Measurements from ENCODE around the gene COIL. TPM values are rescaled to one million over a fixed set of nuclear protein-coding genes. Genes with fewer than 3 reads are reported as not detected.

The COIL gene
- polyA plus RNA-seq, 3 donors: 3.0 to 6.6 (median 5.3) TPM

DNA sequence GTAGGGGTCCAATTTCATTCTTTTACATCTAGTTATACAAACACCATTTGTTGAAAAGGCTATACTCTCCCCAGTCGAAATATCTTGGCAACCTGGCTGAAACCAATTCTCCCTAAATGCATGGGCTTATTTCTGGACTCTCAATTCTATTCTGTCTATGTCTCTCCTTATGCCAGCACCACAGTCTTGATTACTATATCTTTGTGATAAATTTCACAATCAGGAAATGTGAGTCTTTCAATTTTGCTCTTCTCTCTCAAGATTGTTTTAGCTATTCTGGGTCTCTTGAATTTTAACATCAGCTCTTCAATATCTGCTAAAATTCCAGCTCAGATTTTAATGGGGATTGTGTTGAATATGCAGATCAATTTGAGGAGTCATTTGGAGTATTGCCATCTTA, 41.1 kb downstream of the COIL start:
- peak overlapping the region; percentile 75 to 79 for H3K27ac ChIP-seq (ENCODE audit: low read depth in 1 of 2, low read length in 2 of 2)
- H3K4me1 Mint-ChIP-seq: peaks cover 46% of the 10 kb centered on the region

DNA sequence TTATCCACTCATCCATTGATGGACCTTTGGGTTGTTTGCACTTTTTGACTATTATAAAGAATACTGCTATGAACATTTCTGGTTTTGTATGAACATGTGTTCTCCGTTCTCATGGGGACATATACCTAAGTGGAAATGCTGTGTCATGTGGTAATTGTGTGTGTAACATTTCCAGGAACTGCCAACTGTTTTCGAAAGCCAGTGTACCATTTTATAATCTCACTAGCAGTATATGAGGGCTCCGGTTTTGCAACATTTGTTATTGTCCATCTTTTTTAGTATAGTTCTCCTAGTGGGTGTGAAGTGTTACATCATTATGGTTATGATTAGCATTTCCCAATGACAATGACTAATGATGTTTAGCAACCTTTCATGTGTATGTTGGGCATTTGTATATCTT, 41.9 kb downstream of the COIL start:
- Histone ChIP-seq H3K4me2 (replicated peaks; ENCODE audit: extremely low read depth, low read length, poor library complexity, severe bottlenecking) (no peak overlapping the region), H3K4me3 (replicated peaks in 1 of 3; ENCODE audit: low read depth in 2 of 3, low read length in 3 of 3) (no peak overlapping the region), H3K27ac (ENCODE audit: low read depth in 1 of 2, low read length in 2 of 2) (peak overlapping the region; percentile 75 to 79), H3K79me2 (ENCODE audit: insufficient read depth, low read length) (peaks cover 16% of the 10 kb centered on the region), H3K36me3 (replicated peaks in 1 of 2; ENCODE audit: control insufficient read depth in 1 of 2, insufficient read depth in 2 of 2, low read length in 2 of 2) (no peaks in the 10 kb centered on the region), H3K27me3 (ENCODE audit: control insufficient read depth in 2 of 2, insufficient read depth in 2 of 2, low read length in 2 of 2) (no peaks in the 10 kb centered on the region), H2AFZ (ENCODE audit: insufficient read depth, low read depth, low read length, poor library complexity, severe bottlenecking) (no peak overlapping the region), H4K20me1 (ENCODE audit: insufficient read depth, low read length) (no peaks in the 10 kb centered on the region), H3K4me1 (ENCODE audit: control insufficient read depth in 1 of 2, insufficient read depth in 2 of 2, low read length in 2 of 2) (peaks cover 48 to 60% of the 10 kb centered on the region in 2 donors), H3K9me3 (replicated peaks in 1 of 2; ENCODE audit: control insufficient read depth in 1 of 2, insufficient read depth in 1 of 2, low read length in 2 of 2) (no peaks in the 10 kb centered on the region), H3K9ac (ENCODE audit: insufficient read depth, low read length, poor library complexity, severe bottlenecking) (no peak overlapping the region)
- Mint-ChIP-seq H3K4me3 (no peak overlapping the region), H3K36me3 (peaks cover 0 to 9% of the 10 kb centered on the region in 2 donors), H3K4me1 (peaks cover 50% of the 10 kb centered on the region), H3K27me3 (ENCODE audit: low read depth in 3 of 3) (peaks cover 0 to 3% (median 2%) of the 10 kb centered on the region in 3 donors), H3K27ac (peak overlapping the region; percentile 89 to 97 (median 95)), H3K9me3 (peaks cover 0 to 6% (median 4%) of the 10 kb centered on the region in 7 donors)
- intact Hi-C loops (cut with micrococcal nuclease): no loop called here
- WGBS (ENCODE audit: insufficient coverage): no CpG with 5 or more reads among the region's 3 CpGs
- DNase-seq: peak; percentile 89 to 100 (median 97)
- TF ChIP-seq, protein P1, sequence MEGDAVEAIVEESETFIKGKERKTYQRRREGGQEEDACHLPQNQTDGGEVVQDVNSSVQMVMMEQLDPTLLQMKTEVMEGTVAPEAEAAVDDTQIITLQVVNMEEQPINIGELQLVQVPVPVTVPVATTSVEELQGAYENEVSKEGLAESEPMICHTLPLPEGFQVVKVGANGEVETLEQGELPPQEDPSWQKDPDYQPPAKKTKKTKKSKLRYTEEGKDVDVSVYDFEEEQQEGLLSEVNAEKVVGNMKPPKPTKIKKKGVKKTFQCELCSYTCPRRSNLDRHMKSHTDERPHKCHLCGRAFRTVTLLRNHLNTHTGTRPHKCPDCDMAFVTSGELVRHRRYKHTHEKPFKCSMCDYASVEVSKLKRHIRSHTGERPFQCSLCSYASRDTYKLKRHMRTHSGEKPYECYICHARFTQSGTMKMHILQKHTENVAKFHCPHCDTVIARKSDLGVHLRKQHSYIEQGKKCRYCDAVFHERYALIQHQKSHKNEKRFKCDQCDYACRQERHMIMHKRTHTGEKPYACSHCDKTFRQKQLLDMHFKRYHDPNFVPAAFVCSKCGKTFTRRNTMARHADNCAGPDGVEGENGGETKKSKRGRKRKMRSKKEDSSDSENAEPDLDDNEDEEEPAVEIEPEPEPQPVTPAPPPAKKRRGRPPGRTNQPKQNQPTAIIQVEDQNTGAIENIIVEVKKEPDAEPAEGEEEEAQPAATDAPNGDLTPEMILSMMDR (IDR thresholded peaks at IDR 0.05): no peak

More for the DNA sequence above, 41.1 kb downstream of the COIL start:
- Histone ChIP-seq H4K20me1 (ENCODE audit: insufficient read depth, low read length) (no peaks in the 10 kb centered on the region), H3K4me1 (ENCODE audit: control insufficient read depth in 1 of 2, insufficient read depth in 2 of 2, low read length in 2 of 2) (peaks cover 45 to 56% of the 10 kb centered on the region in 2 donors), H3K9ac (ENCODE audit: insufficient read depth, low read length, poor library complexity, severe bottlenecking) (no peak overlapping the region), H2AFZ (ENCODE audit: insufficient read depth, low read depth, low read length, poor library complexity, severe bottlenecking) (no peak overlapping the region), H3K79me2 (ENCODE audit: insufficient read depth, low read length) (peaks cover 8% of the 10 kb centered on the region), H3K9me3 (replicated peaks in 1 of 2; ENCODE audit: control insufficient read depth in 1 of 2, insufficient read depth in 1 of 2, low read length in 2 of 2) (no peaks in the 10 kb centered on the region), H3K27me3 (ENCODE audit: control insufficient read depth in 2 of 2, insufficient read depth in 2 of 2, low read length in 2 of 2) (no peaks in the 10 kb centered on the region), H3K4me3 (replicated peaks in 1 of 3; ENCODE audit: low read depth in 2 of 3, low read length in 3 of 3) (no peak overlapping the region), H3K4me2 (replicated peaks; ENCODE audit: extremely low read depth, low read length, poor library complexity, severe bottlenecking) (no peak overlapping the region), H3K36me3 (replicated peaks in 1 of 2; ENCODE audit: control insufficient read depth in 1 of 2, insufficient read depth in 2 of 2, low read length in 2 of 2) (no peaks in the 10 kb centered on the region)
- Mint-ChIP-seq H3K4me3 (no peak overlapping the region), H3K36me3 (peaks cover 0 to 9% of the 10 kb centered on the region in 2 donors), H3K27ac (peak overlapping the region; percentile 89 to 97 (median 95)), H3K27me3 (ENCODE audit: low read depth in 3 of 3) (peaks cover 0 to 3% (median 2%) of the 10 kb centered on the region in 3 donors), H3K9me3 (peaks cover 0 to 6% (median 4%) of the 10 kb centered on the region in 7 donors)
- intact Hi-C loops (cut with micrococcal nuclease): no loop called here
- no CpG with 5 or more reads among the region's 1 CpG for WGBS (ENCODE audit: insufficient coverage)
- peak in 2 of 3 donors; percentile 47 to 52 for DNase-seq
- TF ChIP-seq, protein P1 (IDR thresholded peaks at IDR 0.05): no peak
